ENCODE measurements around the gene HAVCR2. TPM values are rescaled to one million over a fixed set of nuclear protein-coding genes. Genes with fewer than 3 reads are reported as not detected.
"Not testable (repeated sequence)": the region's sequence is repeated elsewhere in the genome, so short reads cannot be mapped to it uniquely, and the experiment has no call there.

The HAVCR2 gene
- polyA plus RNA-seq, 12 donors, result 1.2 to 4.7 (median 1.8) TPM; not detected in 1

DNA sequence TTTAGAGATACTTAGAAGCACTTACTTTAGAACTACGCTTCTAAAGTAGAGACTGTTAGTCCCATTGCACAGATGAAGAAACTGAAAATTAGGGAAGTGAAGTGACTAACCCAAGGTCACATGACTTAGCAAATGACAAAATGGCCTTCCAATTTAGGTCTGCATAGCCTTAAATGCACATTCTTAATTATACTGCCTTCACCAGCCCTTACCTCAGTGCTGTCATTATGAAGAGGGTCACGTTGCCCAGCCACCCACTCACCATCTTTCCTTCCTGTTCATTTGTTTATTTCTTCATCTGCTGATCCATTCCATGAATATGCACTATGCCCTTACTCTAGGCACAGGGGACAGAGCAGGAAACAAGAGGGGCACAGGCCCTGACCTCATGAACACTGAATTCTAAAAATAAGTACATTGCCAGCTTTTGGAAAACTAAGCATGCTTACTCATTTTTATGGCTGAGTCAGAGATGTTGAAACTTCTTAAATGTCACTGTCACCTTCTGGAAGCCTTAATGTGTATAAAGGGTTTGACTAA is 8.6 kb downstream of the HAVCR2 start:
- no peak for DNase-seq

DNA sequence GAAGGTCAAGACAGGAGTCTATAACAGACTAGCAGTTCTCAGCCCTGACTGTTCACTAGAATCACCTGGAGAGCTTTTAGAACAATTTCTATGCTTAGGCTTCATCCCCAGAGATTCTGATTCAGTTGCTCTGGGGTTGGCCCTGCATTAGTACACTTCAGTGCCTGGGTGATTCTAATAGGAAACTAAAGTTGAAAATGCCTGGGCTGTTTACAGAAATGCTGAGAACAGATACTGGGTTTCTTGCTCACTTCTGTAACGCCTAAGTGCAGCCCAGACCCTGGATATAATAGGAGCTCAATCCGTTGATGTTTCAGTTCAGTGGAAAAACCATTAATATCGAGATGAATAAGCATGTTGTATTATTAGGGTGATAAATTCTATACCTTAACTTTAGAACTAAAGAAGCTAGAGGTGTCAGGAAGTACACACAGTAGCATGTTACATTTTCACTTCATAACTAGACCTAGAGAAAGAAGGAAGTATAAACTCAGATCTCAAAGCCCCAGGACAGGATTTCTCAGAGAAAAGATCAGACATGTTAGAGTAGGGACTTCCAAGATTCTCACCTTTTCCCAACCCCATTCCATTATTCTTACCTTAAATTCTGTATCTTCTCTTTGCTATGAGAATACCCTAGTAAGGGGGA is 20.4 kb downstream of the HAVCR2 start:
- no peak for DNase-seq

DNA sequence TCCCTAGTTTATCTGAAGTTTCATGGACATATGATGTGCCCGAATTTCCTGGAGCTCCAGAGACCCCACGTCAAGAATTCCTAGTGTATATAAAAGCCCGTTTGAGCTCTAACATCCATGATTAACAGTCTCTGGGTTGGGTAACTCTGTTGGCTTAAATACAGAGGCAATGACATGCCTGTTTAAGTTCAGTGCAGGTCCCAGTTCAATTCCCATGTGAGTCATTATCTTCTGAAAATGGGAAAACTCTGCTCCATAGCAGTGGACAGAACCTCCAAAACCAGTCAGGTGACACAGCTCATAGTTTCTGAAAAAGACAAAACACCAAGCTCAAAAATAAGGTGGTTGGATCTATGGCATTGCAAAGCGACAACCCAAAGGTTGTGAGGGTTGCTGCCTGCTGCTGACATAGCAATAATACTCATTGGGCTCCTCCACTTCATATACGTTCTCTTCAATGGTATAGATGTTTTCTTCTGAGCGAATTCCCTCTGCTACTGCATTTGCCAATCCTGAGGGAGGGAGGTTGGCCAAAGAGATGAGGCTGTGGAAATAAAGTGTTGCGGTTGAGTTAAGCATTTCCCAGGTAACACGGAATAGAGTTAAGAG is 22.0 kb downstream of the HAVCR2 start:
- no peak for DNase-seq

DNA sequence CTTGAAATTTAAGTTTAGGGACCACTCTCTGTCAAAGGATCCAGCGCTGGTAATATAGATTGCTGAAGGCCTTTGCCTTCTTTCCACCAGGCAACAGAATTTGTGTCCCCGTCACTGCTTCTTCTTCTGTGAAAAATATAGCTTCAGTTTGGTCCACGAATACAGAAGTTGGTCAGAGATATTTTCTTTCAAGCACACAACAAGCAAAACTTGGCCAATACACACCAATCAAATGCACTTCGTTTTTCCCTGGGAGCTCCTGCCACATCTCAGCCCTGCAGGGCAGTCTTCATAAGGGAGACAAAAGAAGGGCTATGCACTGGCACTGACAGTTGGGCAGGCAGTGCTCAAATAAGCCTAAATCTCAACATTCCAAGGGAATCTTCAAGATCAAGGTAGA is 22.9 kb downstream of the HAVCR2 start:
- DNase-seq, result no peak

DNA sequence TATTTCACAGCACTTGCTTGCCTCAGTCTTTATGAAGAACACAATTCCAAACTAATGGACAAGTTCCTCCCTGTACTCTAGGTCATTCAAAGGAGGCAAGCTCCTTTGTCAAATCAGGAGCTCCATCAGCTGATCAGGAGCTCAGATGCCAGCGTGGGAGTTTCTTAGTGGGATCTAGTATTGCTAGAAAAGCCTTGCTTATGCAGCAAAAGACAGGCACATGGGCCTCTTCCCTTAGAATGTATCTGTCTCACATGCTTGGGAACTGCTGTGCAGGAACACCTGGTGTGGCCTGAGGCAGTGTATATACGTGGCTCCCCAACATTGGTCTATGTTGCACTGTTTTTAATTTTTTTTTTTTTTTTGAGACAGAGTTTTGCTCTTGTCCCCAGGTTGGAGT is 28.6 kb downstream of the HAVCR2 start:
- DNase-seq, result no peak

DNA sequence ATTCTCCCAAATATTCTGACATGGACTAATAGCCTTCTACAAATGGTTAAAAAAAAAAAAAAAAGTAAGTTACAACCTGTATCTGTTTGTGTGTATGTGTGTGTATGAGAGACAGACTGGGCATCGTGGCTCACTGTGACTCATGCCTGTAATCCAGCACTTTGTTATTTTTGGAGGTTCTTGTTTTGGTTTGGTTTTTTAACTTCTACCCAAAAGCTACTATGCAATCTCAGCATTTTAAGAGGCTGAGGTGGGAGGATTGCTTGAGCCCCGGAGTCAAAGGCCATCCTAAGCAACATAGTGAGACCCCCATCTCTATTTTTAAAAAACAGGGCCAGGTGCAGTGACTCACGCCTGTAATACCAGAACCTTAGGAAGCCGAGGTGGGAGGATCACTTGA is 32.3 kb downstream of the HAVCR2 start:
- DNase-seq, result no peak

DNA sequence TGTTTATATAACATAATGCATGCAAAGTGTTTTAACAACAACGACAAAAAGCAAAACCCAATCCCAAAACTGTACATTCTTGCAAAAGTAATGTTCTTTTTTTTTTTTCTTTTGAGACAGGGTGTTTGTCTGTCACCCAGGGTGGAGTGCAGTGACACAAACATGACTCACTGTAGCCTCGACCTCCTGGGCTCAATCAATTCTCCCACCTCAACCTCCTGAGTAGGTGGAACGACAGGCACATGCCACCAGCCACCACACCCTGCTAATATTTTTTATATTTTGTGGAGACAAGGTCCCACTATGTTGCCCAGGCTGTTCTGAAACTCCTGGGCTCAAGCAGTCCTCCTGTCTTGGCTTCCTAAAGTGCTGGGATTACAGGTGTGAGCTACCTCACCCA is 36.3 kb downstream of the HAVCR2 start:
- DNase-seq, result no peak

DNA sequence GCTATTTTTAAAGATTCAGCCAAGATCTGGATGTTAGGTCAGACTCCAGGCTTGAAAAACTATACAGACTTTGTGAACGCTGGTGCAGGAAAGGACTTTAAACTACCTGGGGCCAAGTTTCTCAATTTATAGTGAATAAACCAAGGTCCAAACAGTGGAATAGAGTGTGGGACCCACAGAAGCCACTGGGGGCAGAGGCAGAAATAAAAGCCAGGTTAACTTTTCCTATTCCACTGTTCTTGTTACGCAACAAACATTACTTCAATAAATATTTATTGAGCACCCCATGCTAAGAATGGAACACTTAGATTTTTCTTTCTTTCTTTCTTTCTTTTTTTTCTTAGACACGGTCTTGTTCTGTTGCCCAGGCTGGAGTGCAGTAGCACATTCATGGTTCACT is 38.9 kb downstream of the HAVCR2 start:
- no peak for DNase-seq

DNA sequence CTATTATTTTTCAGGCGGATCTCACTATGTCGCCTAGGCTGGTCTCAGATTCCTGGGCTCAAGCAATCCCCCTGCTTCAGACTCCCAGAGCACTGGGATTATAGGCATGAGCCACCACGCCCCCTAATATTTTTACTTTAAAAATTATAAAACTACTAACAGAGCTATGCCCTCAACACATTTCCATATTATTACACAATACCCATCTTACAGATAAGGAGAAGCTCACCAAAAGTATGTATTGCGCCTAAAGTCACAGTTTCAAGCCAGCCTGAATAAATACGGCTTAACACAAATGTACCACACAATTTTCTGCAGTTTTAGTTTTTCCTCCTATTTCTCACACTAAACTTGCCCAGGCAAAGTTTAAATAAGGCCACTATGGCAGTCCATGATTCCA is 40.1 kb downstream of the HAVCR2 start:
- DNase-seq, result no peak

DNA sequence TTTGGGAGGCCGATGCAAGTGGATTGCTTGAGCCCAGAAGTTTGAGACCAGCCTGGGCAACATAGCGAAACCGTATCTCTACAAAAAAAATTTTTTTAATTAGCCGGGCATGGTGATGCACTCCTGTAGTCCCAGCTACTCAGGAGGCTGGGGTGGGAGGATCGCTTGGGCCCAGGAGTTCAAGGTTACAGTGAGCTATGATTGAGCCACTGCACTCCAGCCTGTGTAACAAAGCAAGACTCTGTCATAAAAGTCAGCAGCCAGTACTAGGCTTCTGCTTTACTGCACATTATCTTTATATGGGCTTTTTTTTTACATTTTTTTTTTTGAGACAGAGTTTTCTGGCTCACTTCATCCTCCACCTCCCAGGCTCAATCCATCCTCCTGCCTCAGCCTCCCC is 40.5 kb downstream of the HAVCR2 start:
- DNase-seq, result no peak

DNA sequence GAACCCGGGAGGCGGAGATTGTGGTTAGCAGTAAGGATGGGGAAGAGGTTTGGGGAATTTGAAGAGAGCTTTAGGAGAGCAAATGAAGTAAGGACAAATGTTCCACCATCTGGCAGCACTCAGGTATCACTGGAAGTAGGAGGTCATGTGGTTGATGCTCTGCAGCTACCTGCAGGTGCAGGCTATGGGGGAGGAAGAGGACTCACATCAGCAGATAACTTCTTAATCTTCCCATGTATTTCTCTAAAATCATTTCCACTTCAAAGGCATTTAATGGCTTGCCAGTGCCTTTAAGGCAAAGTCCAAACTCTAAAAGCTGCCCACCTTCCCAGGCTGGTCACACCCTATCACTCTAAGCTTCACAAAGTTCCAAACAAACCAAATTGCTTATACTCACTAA is 41.8 kb downstream of the HAVCR2 start:
- no peak for DNase-seq

DNA sequence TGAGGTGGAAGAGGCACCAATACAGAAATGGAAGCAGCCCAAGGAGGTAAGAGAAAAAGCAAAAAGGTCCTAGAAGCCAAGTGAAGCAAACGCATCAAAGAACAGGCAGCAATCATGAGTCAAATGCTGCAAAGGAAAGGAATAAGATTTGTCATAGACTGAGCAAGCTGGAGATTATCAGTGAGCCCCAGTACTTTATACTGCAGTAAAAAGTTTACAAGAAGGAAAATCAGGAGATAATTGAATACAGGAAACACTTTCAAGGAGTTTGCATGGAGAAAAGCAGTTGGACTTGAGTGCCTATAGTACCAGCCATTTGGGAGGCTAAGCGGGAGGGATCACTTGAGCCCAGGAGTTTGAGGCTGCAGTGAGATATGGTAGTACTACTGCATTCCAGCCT is 42.8 kb downstream of the HAVCR2 start:
- no peak for DNase-seq

DNA sequence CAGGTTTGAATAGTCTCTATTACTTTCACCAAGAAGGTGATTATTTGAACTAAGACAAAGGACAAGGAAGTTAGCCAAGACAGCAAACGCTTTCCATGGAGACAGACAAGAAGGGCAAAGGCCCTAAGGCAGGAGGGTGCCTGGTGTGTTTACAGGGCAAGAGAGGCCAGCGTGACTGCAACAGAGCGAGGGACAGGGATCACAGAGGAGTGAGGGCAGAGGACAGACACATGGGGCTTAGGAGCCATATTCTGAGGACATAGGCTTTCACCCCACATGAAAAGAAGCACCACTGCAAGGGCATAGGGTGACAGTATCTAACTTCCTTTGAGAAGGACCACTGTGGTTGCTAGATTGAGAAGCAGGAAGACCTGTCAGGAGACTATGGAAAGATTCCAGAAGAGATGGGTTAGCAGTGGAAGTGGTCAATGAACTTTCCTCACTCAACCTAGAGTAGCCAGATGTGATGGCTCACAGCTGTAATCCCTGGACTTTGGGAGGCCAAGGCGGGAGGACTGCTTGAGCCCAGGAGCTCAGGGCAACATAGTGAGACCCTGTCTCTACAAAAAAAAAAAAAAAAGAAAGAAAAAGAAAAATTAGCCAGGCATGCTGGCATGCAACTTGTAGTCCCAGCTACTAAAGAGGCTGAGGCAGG is 44.9 kb downstream of the HAVCR2 start:
- no peak for DNase-seq

DNA sequence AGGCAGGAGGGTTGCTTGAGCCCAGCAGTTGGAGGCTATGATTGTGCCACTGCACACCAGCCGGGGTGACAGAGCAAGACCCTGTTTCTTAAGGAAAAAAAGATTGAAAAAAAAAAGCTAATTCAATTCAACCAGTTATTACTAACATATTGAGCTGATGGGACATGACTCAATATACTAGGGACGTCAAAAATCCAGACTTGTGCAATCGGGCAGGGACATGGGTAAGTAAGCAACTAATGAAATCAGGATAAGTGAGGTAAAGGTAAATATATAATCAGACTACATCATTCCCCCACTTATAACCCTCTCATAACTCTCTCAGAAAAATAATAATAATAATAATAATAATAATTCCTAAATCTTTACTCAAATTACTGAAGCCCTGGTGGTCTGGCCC is 49.0 kb downstream of the HAVCR2 start:
- DNase-seq, result no peak

DNA sequence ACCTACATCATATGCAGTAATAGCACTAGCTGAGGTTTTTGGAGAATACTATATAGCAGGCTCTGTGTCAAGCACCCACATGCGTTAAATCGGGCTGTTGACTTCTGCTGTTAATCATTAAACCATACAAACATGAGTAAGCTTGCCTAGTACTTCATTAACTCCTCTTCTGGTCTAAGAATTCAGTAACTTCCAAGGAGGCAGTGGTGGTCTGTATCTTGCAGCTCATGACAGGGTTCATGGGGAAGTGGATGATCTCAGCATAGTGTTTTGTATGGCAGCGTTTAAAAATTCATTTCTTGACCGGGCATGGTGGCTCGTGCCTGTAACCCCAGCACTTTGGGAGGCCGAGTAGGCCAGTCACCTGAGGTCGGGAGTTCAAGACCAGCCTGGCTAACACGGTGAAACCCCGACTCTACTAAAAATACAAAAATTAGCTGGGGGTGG is 49.7 kb downstream of the HAVCR2 start, which contains the start of gene HAVCR1:
HAVCR1 (minus strand) TSS at position 24 of the 447 bp plus-strand sequence. CDS start 1,173 bp downstream, outside the sequence.
- no peak for DNase-seq

DNA sequence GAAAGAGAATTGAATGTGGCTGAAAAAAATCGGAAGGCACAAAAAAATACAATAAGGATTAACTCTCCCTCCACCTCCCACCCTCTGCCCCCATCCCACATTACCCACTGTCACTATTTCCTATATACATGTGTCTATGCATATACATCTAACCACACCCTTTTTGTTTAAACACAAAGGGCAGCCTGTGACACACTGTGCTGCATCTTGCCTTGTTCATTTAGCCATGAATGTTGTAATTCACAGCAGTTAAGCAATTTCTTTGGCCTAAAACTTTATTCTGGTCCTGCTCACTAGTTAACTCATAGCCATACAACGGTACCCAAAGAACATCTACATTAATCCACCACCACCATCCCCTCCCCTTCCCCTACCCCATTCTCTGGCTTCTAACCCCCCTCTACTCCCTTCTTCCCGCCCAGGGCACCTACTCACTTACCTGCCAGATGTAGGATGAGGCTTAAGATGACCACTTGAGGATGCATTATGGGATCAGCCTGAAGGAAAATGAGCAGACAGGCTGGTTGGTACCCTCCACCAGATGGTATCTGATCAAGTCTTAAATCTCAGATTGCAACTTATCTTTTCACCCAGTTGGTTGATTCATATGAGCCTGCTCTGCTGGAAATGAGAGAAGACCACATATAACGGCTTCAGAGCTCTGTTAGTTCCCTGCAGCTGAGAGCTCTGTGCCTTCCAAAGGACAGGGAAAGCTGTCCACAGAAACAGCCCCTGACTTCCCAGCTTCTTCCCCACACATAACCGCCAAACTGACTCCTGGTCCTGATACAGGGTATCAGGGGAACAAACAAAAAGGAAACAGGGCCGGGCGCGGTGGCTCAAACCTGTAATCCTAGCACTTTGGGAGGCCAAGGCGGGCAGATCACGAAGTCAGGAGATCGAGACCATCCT is 51.1 kb downstream of the HAVCR2 start:
- DNase-seq, result no peak

DNA sequence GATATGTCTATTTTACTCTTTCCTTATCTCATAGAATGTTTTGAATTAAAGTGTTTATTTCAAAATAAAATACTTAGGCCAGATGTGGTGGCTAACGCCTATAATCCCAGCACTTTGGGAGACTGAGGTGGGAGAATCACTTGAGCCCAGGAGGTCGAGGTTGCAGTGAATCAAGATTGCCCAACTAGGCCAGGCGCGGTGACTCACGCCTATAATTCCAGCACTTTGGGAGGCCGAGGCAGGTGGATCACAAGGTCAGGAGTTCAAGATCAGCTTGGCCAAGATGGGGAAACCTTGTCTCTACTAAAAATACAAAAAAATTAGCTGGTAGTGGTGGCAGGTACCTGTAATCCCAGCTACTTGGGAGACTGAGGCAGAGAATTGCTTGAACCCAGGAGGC is 52.0 kb downstream of the HAVCR2 start:
- not testable (repeated sequence) for DNase-seq

DNA sequence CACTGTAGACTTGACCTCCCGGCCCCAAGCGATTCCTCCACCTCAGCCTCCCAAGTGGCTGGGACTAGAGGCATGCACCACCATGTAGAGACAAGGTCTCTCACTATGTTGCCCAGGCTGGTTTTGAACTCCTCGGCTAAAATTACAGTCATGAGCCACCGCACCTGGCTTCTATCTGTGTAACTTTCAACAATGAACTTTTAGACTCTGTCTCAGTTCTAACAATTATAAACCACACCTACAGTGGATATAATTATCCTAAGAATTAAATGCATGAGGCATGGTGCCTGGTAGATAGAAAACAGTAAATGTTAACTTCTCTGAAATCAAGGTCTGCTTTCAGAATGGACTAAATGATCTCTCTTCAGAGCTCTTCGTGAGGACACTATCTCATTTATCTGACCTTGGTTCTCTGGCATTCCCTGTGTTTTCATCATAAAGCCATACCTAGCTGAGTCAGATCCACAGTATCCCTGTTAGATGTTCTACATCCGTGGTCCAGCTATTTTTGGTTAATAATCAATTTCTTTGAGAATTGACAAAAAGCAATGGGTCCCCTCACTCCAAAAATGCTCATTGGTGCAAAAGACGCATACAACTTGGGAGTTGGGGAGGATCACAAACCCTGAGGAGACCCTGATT is 57.1 kb downstream of the HAVCR2 start:
- DNase-seq, result no peak

DNA sequence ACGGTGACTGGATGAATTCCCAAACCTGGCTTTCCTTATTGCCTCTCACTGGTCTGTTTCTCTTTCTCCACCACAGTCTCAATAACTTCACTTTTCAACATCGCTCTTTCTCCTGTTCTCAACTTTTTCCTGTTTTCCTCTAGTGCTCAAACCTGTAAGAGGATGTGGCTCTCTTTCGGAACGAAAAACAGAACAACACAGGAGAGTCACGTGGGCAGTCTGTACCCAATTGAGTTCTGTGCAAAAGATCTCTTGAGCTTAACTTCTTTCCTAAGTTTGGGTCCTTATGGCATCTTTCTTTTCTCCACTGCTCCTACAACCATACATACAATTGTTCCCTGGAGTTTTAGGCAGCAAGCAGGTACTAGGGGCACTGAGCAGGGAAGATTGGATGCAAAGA is 58.8 kb downstream of the HAVCR2 start:
- no peak for DNase-seq

DNA sequence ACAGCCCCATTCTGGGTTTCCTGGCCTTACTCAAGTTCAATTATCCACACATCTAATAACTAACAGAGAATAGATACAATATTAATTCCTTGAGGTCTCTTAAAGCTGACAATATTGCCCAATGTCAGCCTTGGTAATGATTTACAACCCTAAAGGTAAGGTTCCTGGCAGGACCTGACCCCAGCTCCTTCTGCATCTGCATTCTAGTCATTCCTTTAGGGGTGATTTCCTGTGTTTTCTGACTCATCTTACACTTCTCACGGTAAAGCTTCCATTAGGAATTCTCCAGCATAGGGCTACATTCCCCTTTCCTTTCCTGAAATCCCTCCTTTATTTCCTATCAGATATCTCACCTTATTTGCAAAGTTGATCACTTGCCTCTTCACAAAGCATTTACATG is 59.2 kb downstream of the HAVCR2 start:
- DNase-seq, result no peak

DNA sequence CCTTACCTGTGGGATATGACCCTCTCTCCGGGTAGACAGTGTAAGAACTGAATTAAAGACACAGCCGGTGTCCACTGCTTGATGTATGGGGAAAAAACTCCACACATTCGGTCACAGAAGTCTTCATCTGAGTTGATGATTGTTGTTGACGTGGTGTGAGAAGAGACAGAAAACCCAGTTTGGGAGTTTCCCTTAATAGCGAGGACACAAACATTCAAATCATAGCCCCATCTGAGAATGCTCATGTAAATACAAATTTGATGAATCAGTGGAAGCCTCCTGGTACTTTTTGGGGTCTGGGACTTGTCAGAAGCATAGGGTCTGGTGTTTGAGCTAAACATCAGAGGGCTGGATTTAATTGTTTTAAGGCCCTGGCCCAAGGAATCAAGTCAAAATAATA is 60.9 kb downstream of the HAVCR2 start:
- DNase-seq, result no peak
